Activated CD8-positive, alpha-beta memory T cell treated with anti-CD3 and anti-CD28 coated beads, Interleukin-2, amount 50 U/mL, for 4 hours (primary cell): Measurements from ENCODE around the gene WDR62.
A peak's percentile ranks its signal among the peaks of the same experiment; 100 is the strongest.
"Not testable (repeated sequence)": the region's sequence is repeated elsewhere in the genome, so short reads cannot be mapped to it uniquely, and the experiment has no call there.

Experiments used
- DNase-seq: peaks from one replicate; pipeline ENCODE4 v3.0.0-alpha.2; 2020

WDR62 gene

DNA sequence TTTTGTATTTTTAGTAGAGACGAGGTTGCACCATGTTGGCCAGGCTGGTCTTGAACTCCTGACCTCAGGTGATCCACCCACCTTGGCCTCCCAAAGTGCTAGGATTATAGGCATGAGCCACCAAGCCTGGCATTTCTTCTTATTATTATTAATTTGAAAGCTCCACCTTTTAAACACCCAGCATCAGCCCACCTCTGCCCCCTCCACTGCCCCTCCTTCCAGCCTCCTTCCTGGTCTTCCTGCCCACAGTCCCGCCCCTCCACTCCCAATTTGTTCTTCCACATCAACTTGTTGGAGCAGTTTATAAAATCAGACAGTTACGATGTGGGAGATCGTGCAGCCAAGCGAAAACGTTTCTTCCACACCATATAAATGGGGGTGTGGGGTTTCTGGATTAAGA is 14.2 kb upstream of the WDR62 start:
- no peak for DNase-seq

DNA sequence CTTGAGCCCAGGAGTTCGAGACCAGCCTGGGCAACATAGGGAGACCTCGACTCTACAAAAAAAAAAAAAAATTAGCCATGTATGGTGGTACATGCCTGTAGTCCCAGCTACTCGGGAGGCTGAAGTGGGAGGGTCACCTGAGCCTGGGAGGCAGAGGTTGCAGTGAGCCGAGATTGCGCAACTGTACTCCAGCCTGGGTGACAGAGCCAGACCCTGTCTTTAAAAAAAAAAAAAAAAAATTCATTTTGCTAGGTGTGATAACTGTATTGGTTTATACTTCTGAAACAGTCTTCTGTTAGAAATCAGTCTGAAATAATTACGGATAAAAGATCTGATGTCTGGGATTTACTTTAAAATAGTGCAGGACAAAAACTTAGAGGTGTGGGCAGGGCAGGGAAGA is 13.6 kb upstream of the WDR62 start:
- DNase-seq, result not testable (repeated sequence)

DNA sequence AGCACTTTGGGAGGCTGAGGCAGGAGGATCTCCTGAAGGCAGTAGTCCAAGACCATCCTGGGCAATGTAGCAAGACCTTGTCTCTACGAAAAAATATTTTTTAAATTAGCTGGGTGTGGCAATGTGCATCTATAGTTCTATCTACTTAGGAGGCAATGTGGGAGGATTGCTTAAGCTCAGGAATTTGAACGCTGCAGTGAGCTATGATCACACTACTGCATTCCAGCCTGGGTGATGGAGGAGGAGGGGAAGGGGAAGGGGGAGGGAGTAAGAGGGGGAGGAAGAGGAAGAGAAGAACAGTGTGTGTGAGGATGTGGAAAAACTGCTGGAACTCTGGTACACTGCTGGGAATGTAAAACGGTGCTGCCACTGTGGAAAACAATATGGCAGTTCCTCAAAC is 12.9 kb upstream of the WDR62 start:
- DNase-seq, result no peak

DNA sequence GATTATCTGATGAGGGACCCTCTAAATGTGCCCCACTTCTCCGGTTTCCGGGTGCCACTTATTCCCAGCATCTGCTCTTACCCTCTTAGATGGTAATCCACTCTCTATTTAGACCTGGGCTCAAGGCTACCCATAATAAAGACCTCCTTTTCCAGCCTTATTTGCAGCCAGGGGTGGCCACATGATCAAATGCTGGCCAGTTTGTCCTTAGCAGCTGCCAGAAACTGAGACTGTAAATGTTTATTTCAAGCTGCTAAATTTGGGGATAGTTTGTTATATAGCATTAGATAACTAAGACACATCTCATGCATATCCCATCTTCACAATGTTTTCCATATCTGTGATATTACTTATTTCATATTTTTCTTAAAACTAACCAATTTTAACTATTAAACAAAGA is 10.7 kb upstream of the WDR62 start:
- no peak for DNase-seq

DNA sequence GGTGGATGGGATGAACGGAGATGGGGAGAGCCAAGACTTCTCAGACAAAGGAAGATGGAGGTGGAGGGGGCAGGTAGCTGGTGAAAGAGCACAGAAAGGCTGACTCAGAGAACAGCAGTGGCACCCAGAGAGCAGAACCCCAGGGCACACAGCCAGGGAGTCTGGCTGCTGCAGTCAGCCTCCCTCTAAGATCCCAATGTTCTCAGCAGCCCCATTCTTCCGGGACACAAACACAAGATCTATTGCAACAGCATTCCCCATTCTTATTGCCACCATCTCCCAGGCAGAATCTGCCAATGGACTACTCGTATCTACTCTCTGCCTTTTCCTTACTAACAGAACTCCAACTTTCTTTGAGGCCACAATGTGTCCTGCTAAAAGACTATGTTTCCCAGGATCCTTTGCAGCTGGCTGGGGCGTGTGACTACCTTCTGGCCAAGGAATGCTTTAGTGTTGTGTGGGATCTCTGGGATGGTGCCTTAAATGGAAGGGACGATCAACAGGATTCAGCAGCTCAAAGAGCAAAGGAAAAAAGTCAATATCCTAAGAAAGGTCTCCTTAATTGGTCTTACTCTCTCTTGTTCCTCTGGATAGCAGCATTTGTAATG is 8.2 kb upstream of the WDR62 start:
- no peak for DNase-seq

DNA sequence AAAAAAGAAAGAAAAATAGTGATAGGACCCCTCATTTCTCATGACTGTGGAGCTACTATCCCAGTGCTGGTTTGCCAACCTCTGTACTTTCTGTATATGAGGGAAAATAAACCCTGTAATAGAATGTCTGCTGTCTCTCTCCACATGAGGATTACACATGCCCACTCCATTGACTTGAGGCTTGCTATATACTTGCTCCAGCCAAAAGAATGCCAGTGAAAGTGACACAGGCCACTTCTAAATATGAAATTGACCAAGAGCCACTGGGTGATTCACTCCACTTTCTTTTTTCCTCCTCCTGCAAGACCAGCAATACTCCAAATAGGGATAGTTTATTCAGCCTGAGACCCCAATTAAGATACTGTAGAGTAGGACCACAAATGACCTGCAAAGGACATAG is 6.9 kb upstream of the WDR62 start:
- DNase-seq, result no peak

DNA sequence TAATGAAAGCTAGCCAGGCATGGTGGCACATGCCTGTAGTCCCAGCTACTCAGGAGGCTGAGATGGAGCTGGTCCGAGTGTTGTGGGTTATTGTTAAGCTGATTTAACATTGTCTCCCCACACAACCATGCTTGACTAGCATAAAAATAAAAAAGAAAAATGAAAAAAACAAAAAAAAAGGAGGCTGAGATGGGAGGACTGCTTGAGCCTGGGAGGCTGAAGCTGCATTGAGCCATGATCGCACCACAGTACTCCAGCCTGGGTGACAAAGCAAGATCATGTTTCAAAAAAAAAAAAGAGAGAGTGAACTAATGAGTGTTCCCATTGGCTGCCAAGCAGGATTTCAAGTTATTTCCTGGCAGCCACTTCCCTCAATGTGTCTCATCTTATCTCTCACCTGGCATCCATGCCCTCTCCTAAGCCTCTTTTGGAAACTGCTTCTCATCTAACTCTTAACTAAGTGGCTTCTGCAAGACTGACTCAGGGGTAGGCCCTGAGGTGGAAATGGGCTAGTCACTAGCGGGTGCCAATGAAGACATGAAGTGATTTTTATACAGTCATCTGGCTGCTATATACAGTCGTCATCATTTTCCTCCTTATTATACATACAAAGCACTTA is 5.5 kb upstream of the WDR62 start:
- no peak for DNase-seq

DNA sequence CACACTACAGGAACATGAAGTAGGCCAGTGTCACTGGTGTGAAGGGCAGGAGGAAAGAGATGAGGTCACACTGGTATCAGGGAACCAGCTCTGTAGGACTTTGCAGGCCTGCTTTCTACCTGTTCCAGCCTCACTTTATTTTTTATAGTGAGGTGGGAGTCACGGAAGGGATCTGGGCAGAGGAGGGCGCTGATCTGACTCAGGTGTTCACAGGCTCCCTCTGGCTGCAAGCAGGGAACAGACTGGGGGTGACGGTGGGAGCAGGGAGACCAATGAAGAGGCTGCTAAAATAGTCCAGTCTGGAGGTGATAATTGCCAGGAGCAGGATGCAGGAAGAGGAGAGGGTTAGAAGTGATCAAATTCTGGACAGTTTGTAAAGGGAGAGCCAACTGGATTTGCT is 3.5 kb upstream of the WDR62 start:
- DNase-seq, result no peak

DNA sequence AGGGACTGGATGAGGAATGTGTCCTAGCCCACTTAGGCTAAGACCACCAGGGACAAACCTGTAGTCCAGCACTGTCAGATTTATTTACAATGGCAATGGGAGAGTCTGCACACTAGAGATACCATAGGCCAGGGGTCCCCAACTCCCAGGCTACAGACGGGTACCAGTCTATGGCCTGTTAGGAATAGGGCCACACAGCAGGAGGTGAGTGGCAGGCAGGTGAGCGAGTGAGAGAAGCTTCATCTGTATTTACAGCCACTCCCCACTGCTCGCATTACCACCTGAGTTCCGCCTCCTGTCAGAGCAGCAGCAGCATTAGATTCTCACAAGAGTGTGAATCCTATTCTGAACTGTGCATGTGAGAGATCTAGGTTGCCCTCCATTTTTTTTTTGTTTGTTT is 3.1 kb upstream of the WDR62 start:
- no peak for DNase-seq

DNA sequence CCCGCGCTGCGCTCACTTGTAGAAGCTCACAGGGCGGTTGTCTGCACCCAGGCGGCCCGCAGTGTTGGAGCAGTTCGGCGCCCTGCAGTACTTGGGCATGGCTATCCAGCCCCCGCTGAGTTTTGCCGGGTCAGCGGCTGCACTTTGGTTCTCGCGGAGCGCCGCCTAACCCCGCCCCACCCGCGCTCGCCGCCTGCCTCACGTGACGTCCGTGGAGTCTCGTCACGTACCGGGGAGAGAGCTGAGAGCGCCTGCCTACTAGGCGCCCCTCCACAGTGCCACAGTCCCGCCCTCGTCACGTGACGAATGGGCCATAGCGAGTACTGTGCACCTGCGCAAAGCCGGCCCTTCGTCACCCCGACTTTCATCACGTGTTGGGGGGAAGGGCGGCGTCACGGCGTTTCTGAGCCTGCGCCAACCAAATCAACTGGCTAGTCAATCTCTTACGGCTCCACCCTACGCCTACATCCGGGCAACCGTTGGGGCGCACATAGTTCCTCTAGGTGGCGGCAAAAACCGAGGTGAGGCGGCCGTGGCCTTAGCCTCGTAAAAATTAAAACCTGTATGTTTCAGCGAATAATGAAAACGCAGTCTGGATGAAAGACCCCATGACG is 471 bp upstream of the WDR62 start, which contains the start of gene THAP8:
Gene THAP8, minus strand, starts transcription at position 167 of the 614 bp plus-strand sequence. Its CDS starts 68 bp downstream, at position 99.
- DNase-seq, result peak; percentile 99

DNA sequence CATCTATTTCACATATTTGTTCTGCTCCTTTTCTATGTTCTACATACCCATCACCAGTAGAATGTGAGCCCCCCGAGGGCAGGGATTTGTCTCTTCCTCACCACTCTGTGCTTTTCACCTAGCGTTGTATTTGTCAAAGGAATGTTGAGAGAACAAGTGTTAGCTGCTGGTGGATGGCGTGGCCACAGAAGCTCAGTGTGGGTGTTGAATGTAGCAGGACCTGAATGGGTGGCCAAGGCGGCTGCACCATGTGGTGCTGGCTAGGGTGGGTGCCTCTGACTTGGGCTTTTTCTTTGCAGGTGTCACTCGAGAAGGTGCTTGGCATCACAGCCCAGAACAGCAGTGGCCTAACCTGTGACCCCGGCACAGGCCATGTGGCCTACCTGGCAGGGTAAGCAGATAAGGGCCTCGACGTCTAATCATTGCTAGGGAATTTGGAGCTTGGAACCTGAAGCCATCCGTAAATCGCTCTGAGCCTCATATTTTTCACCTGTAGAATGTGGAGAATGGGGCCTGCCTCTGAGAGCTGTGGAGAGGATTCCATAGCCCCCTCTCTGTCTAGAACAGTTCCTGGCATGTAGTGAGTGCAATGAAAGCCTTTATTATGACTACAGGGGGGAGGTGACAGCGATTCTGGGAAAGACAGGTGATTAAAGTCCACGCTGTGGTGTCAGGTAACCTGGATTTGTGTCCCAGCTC is 3.9 kb downstream of the WDR62 start:
- no peak for DNase-seq

DNA sequence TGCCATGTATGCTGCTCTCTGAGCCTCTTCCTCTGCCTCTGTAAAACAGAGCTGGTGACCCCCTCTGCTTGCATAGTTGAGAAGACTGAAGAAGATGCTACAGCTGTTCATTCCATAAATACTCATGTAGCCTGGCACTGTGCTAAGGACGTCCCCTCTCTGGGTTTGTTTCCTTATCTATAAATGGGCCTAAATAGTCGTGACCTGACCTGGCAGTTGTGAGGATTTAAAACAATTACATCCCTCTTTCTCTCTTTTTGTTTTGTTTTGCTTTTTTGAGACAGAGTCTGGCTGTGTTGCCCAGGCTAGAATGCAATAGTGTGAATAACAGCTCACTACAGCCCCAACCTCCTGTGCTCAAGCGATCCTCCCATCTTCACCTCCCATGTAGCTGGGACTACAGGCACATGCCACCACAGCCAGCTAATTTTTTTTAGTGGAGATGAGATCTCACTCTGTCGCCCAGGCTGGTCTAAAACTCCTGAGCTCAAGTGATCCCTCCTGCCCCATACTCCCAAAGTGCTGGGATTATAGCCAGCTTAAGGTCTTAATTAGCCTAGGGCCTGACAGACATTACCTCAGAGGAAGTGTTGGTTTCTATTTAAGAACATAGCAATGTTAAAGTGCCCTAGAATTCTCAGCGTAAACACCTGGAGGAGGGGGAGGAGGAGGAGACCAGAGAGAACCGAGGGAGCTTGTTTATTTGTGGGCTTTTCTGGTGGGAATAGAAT is 4.6 kb downstream of the WDR62 start:
- no peak for DNase-seq

DNA sequence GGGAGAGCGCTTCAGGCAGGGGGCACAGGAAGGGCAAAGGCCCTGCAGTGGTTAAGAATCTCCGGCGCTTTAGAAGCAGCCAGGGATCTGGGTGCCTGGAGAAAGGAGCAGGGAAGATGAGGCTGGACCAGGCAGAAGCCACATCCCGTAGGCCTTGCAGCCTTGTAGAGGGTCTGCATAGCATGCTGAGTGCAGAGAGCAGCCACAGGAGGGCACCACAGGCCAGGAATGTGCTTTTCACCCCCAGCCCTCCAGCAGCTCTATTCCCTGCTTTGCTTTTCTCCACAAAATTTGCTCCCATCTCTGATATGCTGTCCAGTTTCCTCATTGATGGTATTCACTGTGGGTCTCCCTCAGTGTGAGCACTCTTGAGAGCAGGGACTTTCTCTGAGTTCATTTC is 5.7 kb downstream of the WDR62 start:
- no peak for DNase-seq

DNA sequence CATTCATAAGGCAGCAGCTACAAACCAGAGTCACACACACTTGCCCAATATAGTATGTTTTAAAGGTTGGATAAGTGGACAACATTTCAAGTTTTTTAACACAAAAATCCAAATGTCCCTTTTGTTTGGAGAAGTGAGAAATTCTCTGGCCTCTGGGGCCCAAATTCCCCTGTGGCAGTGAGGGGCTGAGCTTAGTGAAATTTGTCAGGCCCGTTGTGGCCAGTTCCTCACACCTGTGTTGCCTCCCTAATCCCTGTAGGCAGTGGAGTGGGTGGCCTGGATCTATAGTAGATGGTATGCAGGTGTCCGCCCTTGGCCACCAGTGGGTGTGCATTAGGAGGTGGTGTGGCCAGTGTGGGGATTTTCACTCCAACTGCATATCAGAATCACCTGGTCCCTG is 6.7 kb downstream of the WDR62 start:
- DNase-seq, result no peak

DNA sequence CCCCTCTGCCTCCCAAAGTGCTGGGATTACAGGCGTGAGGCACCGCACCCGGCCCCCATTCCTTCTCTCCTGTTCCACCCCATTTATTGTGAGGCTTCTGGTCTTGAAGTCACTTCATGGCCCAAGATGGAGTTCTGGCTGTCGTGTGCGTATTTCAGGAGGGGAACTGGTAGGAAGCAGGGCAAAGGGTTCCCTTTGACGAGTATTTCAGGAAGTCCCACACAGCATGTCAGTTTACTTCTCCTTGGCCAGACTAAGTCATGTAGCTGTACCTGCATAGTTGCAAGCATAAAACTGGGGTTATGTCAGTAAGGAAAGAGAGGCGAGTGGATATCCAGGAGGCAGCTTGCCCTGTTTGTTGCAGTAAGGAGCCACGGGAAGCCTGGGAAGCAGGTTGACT is 10.1 kb downstream of the WDR62 start:
- no peak for DNase-seq

DNA sequence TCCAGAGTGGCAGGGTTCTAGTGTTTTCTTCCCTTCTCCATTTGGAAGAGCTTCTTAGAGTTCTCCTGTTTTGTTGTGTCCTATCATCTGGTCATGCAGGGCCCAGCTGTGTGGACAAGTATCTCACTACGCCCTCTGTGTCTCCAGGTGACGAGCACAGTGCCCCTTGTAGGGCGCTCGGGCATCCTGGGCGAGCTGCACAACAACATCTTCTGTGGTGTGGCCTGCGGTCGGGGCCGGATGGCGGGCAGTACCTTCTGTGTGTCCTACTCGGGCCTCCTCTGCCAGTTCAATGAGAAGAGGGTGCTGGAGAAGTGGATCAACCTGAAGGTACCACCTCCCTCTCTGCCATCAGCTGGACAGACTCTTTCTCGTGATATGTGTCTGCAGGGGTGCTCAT is 13.0 kb downstream of the WDR62 start:
- DNase-seq, result no peak

DNA sequence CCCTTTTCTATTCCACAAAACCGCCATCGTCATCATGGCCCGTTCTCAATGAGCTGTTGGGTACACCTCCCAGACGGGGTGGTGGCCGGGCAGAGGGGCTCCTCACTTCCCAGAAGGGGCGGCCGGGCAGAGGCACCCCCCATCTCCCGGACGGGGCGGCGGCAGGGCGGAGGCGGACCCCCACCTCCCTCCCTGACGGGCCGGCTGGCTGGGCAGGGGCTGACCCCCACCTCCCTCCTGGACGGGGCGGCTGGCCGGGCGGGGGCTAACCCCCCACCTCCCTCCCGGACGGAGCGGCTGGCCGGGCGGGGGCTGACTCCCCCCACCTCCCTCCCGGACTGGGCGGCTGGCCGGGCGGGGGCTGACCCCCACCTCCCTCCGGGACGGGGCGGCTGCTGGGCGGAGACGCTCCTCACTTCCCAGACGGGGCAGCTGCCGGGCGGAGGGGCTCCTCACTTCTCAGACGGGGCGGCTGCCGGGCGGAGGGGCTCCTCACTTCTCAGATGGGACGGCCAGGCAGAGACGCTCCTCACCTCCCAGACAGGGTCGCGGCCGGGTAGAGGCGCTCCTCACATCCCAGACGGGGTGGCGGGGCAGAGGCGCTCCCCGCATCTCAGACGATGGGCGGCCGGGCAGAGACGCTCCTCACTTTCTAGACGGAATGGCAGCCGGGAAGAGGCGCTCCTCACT is 14.3 kb downstream of the WDR62 start:
- not testable (repeated sequence) for DNase-seq

DNA sequence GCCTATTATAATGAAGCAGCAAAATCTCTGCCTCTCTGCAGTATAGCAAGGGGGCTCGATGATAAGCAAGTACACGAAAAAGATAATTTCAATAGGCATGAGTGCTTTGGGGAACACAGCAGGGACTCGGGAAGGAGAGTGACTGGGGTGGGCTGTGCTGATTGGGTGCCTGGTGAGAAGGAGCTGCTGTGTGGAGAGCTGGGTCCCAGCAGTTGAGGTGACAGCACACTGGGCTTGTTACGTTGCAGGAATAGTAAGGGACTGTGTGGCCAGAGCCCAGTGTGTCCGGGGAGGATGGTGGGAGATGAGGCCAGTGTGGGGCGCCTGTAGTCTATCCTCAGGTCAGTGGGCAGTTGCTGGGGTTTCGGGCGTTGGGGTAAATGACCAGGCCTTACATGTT is 17.4 kb downstream of the WDR62 start:
- no peak for DNase-seq

DNA sequence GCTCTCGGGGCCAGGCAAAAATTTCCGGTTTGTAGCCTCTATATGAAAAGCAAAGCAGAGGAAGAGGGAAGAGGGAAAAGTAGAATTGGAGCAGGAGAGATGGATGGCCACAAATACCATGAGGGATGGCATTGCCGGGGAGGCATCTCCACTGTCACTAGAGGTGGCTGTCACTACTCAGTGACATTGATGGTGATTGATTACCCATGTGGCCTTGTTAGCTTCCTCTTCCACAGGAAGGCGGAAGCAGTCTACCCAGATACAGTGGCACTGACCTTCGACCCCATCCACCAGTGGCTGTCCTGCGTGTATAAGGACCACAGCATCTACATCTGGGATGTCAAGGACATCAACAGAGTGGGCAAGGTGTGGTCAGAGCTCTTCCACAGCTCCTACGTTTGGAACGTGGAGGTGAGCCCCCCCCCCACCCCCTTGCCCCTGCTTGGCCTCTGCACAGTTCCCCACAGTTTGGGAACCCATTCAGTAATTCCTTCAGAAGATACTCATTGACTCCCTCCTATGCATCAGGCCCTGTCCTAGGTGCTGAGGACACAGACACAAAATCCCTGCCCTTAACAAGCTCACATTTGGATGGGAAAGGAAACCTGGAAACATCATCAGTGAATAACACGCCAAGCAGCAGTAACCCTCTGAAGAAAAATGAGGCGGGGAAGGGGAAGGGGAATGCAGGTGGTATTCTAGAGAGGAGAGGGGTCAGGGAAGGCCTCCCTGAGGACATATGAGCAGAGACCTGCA is 18.6 kb downstream of the WDR62 start:
- DNase-seq, result no peak

DNA sequence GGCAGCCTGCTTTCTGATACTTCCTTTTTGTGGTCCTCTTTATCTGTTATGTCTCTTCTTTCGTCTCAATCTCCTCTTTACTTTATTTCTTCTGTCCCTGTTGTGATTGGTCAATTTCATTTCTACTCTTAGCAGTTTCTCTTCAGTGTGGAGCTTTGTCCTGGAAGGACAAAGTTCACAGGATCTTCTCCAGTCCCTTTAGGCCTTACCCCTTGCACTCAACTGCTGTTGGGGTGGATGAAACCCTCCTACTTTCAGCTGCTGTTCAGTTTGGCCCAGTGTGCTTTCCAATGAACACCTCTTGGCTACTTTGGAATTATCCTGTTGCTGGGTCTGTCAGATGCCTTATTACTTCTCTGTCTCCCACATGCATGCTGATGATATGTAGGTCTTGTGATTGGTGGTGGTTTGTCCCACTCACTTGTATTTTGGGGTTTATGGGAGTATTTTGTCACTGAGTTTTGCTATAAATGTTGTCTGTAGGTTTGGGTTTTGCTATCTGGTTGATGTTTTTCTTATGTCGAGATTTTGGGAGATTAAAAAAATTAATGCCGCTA is 24.8 kb downstream of the WDR62 start:
- no peak for DNase-seq

DNA sequence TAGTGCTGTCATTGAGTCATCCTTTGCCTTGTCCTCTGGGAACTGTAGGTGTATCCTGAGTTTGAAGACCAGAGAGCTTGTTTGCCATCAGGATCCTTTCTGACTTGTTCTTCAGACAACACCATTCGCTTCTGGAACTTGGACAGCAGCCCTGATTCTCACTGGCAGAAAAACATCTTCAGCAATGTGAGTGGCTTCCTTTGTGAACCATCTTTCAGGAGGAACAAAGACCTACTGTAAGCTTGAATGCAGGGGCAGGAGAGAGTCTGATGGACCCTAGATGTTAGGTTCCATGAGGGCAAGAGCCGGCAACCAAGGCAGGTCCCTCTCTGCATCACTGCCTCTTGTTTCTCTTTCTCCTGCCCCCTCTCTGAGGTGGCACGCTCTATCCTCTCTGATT is 26.7 kb downstream of the WDR62 start:
- no peak for DNase-seq

DNA sequence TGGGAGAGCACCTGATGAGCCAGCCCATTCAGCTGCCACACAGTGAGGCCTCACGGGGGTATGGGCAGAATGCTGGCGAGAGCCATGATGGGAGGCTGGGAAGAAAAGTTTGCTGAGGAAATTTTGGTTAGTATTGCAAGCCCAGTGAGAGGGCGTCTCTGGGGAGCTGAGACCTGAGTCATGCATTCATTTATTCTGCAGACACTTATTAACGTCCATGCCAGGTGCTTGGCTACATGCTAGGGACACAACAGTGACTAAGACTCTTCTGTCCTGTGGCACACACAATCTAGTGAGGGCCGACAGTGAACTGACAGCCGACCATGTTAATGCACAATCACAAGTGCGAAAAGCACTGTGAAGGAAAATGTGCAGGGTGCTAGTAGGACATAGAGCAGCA is 27.2 kb downstream of the WDR62 start:
- DNase-seq, result no peak
